ENCODE data around the gene RHBDL1.
A peak's percentile ranks its signal among the peaks of the same experiment; 100 is the strongest.
"Not testable (repeated sequence)": the region's sequence is repeated elsewhere in the genome, so short reads cannot be mapped to it uniquely, and the experiment has no call there.

RHBDL1 gene

GRCh38 chr16:704047-704446 is 28.6 kb downstream of the RHBDL1 start:
- Mint-ChIP-seq H3K4me1 (peaks cover 3% of the 10 kb centered on the region), H3K27ac (no peak overlapping the region), H3K27me3 (peaks cover 25% of the 10 kb centered on the region), H3K36me3 (no peaks in the 10 kb centered on the region), H3K4me3 (no peak overlapping the region), H3K9me3 (no peaks in the 10 kb centered on the region)
- DNase-seq (ENCODE audit: low spot score in 2 of 2) (no peak), ATAC-seq (ENCODE audit: low read depth) (no peak)

GRCh38 chr16:704552-705380 is 29.3 kb downstream of the RHBDL1 start:
- H3K9me3 Mint-ChIP-seq, result no peaks in the 10 kb centered on the region
- ATAC-seq (ENCODE audit: low read depth) (no peak), DNase-seq (ENCODE audit: low spot score in 2 of 2) (no peak)
- no peak overlapping the region for H3K27ac Mint-ChIP-seq
- peaks cover 30% of the 10 kb centered on the region for H3K27me3 Mint-ChIP-seq
- H3K4me3 Mint-ChIP-seq, result no peak overlapping the region
- no peaks in the 10 kb centered on the region for H3K36me3 Mint-ChIP-seq
- H3K4me1 Mint-ChIP-seq, result peaks cover 3% of the 10 kb centered on the region

DNA sequence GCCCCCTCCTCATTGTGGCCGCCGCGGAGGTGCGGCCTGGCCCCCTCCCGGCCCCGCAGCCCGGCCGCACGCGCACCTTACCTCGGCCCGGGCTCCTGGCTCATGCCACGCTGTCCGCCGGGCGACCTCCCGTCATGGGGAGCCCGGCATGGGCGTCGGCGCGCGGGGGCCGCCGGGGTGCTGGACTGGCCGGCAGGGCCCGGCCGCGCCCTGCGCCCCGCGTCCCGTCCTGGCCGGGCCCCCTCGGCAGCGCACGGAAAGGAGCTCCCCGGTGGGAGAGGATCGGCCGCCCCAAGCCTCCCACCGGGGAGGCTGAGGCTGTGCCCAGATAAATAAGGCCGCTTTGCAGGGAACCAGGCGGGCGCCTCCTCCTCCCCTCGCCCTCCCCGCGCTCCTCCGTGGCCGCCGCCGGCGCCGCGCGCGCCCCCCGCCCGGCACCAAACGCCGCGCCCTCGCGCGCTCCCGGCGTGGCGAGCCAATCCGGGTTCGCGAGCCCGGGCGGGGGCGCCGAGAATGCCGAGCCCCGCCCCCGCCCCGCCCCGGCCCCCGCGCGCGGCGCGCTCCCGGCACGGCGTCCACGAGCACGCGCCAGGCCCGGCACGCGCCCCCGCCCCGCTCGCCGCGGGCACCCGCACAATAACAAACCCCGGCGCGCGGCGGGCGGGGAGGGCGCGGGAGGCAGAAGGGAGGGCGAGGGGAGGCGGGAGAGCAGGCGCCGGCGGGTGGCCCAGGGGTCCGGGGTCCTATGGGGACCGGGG is 30.1 kb downstream of the RHBDL1 start, which contains the start of gene FBXL16:
Gene FBXL16 (minus strand): TSS at position 371 of the 758 bp plus-strand sequence. CDS start 8,396 bp downstream, outside the sequence.
- Mint-ChIP-seq H3K4me3 (no peak within 1 kb of the TSS), H3K27me3 (peaks cover 32% of the 10 kb centered on the region), H3K9me3 (no peaks in the 10 kb centered on the region), H3K36me3 (no peaks in the 10 kb centered on the region), H3K27ac (no peak within 1 kb of the TSS), H3K4me1 (peaks cover 3% of the 10 kb centered on the region)
- DNase-seq (ENCODE audit: low spot score in 2 of 2) (no peak), ATAC-seq (ENCODE audit: low read depth) (peak; percentile 15)

DNA sequence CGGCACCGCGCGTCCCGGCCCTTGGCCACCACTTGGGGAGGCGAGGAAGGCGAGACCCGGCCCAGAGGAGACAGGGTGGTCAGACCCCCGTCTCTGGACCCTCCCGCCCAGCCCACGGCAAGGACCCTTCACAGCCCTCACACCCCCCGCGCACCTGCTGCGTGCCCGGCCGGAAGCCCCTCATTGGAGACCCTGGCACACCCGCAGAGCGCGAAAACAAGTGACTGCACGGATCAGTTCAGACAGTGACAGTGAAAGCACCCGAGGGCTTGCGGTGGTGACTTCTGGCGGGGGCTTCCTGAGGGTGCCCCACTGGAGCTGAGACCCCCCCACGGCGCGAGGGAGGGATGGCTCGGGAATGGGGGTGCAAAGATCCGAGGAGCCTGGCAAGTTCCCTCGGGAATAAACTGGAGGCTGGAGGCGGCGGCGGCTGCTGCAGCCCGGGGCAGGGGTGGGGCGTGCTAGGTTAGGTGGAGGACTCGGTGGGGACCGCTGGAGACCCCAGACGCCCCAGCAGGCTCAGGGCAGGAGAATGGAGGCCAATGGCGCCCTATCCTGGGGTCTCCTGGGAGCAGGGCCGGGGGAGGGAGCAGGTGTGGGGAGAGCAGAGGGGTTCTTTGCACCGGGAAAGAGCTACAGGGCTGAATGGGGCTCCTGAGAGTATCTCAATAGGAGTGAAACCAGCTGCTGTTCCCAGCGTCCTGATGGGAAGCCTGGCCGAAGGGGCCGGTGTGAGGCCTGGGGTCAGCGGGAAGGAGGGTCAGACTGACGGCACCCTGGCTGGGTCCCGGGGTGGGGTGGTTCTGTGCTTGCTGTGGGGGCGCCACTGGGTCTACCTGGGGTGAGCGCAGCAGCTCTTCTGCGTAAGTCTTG is 31.0 kb downstream of the RHBDL1 start:
- DNase-seq (ENCODE audit: low spot score in 2 of 2) (no peak), ATAC-seq (ENCODE audit: low read depth) (no peak)
- Mint-ChIP-seq H3K36me3 (no peaks in the 10 kb centered on the region), H3K27ac (no peak overlapping the region), H3K4me1 (peaks cover 3% of the 10 kb centered on the region), H3K4me3 (no peak overlapping the region), H3K9me3 (no peaks in the 10 kb centered on the region), H3K27me3 (peaks cover 32% of the 10 kb centered on the region)

- H3K4me3 Mint-ChIP-seq, result no peak overlapping the region
- no peak for ATAC-seq (ENCODE audit: low read depth)
- H3K27ac Mint-ChIP-seq, result no peak overlapping the region
- DNase-seq (ENCODE audit: low spot score in 2 of 2), result no peak
- peaks cover 3% of the 10 kb centered on the region for H3K4me1 Mint-ChIP-seq
- no peaks in the 10 kb centered on the region for H3K9me3 Mint-ChIP-seq
- no peaks in the 10 kb centered on the region for H3K36me3 Mint-ChIP-seq
- H3K27me3 Mint-ChIP-seq, result peaks cover 28% of the 10 kb centered on the region
Measured at GRCh38 chr16:707062-707538, 31.6 kb downstream of the RHBDL1 start.

- Mint-ChIP-seq H3K27ac (no peak overlapping the region), H3K4me3 (no peak overlapping the region), H3K27me3 (peaks cover 22% of the 10 kb centered on the region)
Measured at GRCh38 chr16:708019-708418, 32.5 kb downstream of the RHBDL1 start.

DNA sequence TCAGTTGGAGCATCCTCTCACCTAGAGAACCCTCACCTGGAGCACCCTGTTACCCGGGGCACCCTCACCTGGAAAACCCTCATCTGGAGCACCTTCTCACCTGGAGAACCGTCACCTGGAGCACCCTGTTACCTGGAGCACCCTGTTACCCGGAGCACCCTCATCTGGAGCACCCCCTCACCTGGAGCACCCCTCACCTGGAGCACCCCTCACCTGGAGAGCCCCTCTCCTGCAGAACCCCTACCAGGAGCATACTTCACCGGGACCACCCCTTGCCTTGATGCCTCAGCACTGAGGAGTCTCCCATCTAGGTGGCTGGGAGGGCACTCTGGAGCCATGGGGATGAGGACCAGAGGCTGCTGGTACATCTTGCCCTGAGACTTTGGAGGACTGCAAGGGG is 33.5 kb downstream of the RHBDL1 start:
- ATAC-seq (ENCODE audit: low read depth) (no peak), DNase-seq (ENCODE audit: low spot score in 2 of 2) (no peak)
- no peak overlapping the region for H3K27ac Mint-ChIP-seq
- H3K36me3 Mint-ChIP-seq, result no peaks in the 10 kb centered on the region
- peaks cover 3% of the 10 kb centered on the region for H3K4me1 Mint-ChIP-seq
- H3K9me3 Mint-ChIP-seq, result no peaks in the 10 kb centered on the region
- peaks cover 19% of the 10 kb centered on the region for H3K27me3 Mint-ChIP-seq
- no peak overlapping the region for H3K4me3 Mint-ChIP-seq

More at GRCh38 chr16:708019-708418, 32.5 kb downstream of the RHBDL1 start:
- DNase-seq (ENCODE audit: low spot score in 2 of 2) (no peak), ATAC-seq (ENCODE audit: low read depth) (no peak)
- Mint-ChIP-seq H3K9me3 (no peaks in the 10 kb centered on the region), H3K36me3 (no peaks in the 10 kb centered on the region), H3K4me1 (peaks cover 3% of the 10 kb centered on the region)

GRCh38 chr16:709566-710499 is 34.4 kb downstream of the RHBDL1 start:
- H3K27me3 Mint-ChIP-seq, result peaks cover 19% of the 10 kb centered on the region
- DNase-seq (ENCODE audit: low spot score in 2 of 2) (no peak), ATAC-seq (ENCODE audit: low read depth) (no peak)
- H3K4me3 Mint-ChIP-seq, result no peak overlapping the region
- peaks cover 5% of the 10 kb centered on the region for H3K4me1 Mint-ChIP-seq
- no peaks in the 10 kb centered on the region for H3K9me3 Mint-ChIP-seq
- no peaks in the 10 kb centered on the region for H3K36me3 Mint-ChIP-seq
- H3K27ac Mint-ChIP-seq, result no peak overlapping the region

GRCh38 chr16:710500-711075 is 35.1 kb downstream of the RHBDL1 start:
- Mint-ChIP-seq H3K27me3 (peaks cover 19% of the 10 kb centered on the region), H3K4me3 (no peak overlapping the region), H3K36me3 (no peaks in the 10 kb centered on the region), H3K27ac (no peak overlapping the region), H3K4me1 (peaks cover 5% of the 10 kb centered on the region), H3K9me3 (no peaks in the 10 kb centered on the region)
- ATAC-seq (ENCODE audit: low read depth) (no peak), DNase-seq (ENCODE audit: low spot score in 2 of 2) (no peak)

- Mint-ChIP-seq H3K4me1 (peaks cover 5% of the 10 kb centered on the region), H3K4me3 (no peak overlapping the region), H3K27ac (no peak overlapping the region), H3K27me3 (peaks cover 19% of the 10 kb centered on the region), H3K9me3 (no peaks in the 10 kb centered on the region), H3K36me3 (no peaks in the 10 kb centered on the region)
- DNase-seq (ENCODE audit: low spot score in 2 of 2) (no peak), ATAC-seq (ENCODE audit: low read depth) (no peak)
Measured at GRCh38 chr16:711084-711483, 35.6 kb downstream of the RHBDL1 start.

- Mint-ChIP-seq H3K4me1 (peaks cover 5% of the 10 kb centered on the region), H3K27ac (no peak overlapping the region), H3K36me3 (no peaks in the 10 kb centered on the region), H3K27me3 (peaks cover 20% of the 10 kb centered on the region), H3K4me3 (no peak overlapping the region), H3K9me3 (no peaks in the 10 kb centered on the region)
- ATAC-seq (ENCODE audit: low read depth) (peak; percentile 67), DNase-seq (ENCODE audit: low spot score in 2 of 2) (peak; percentile 83 to 89)
Measured at GRCh38 chr16:711548-712320, 36.3 kb downstream of the RHBDL1 start.

DNA sequence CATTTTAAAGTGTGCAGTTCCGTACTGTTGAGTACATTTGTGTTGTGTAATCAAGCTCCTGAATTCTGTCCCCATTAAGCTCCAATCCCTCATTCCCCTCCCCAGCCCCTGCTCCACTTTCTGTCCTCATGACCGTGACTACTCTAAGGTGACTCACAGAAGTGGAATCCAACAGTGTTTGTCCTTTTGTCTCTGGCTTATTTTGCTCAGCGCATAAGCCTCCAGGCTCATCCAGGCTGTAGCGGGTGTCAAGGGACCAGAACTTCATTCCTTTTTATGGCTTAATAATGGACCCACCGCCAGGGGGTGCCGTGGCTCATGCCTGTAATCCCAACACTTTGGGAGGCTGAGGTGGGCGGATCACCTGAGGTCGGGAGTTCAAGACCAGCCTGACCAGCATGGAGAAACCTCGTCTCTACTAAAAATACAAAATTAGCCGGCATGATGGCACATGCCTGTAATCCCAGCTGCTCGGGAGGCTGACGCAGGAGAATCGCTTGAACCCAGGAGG is 37.3 kb downstream of the RHBDL1 start:
- H3K9me3 Mint-ChIP-seq; H3K27ac Mint-ChIP-seq; H3K4me3 Mint-ChIP-seq; H3K4me1 Mint-ChIP-seq; H3K36me3 Mint-ChIP-seq; DNase-seq (ENCODE audit: low spot score in 2 of 2); ATAC-seq (ENCODE audit: low read depth): not testable (repeated sequence)
- H3K27me3 Mint-ChIP-seq, result peaks cover 17% of the 10 kb centered on the region

Measured in memory B cell (primary cell).